GM12878 (cell line): ENCODE measurements around the gene BTBD7. TPM values are rescaled to one million over a fixed set of nuclear protein-coding genes. Genes with fewer than 3 reads are reported as not detected.

Experiments used
- ATAC-seq: fragments of 200-7000 bp; cut with Tn5 transposase; 3 replicates; pipeline ENCODE4 v1.9.1; 2020; ENCODE audit warnings: mild to moderate bottlenecking, moderate library complexity
- BruUV-seq: library from RNA; stranded (reverse); fragments of 400-500 nt; replicated peaks from 2 replicates; lab custom pipeline; 2021; lab: Mats Ljungman, UMichigan
- CTCF ChIA-PET: fragments of 300-600 bp; sonication (Branson Sonifier 250); formaldehyde crosslinking; extraction: SDS; loops from one replicate; lab custom pipeline; 2021; ENCODE audit warnings: inconsistent platforms; lab: Yijun Ruan, JAX
- POLR2A ChIA-PET: fragments of 350-600 bp; formaldehyde crosslinking; extraction: SDS; loops from one replicate; lab custom pipeline; 2021; ENCODE audit warnings: inconsistent platforms; lab: Charles Lee
- RAD21 ChIA-PET: fragments of 300-600 bp; sonication (Branson Sonifier 250); formaldehyde crosslinking; loops from one replicate; lab custom pipeline; 2023; ENCODE audit warnings: antibody characterized with exemption; ENCODE audit not compliant: unreplicated experiment; lab: Charles Lee
- SMC1A ChIA-PET: fragments of 300-600 bp; sonication (Branson Sonifier 250); formaldehyde crosslinking; loops from one replicate; lab custom pipeline; 2023; ENCODE audit not compliant: unreplicated experiment, uncharacterized antibody; lab: Charles Lee
- DNase-seq: peaks from one replicate; pipeline ENCODE4 v3.0.0-alpha.2; 2011; ENCODE audit warnings: low read depth, low spot score
- FAIRE-seq: peaks from 3 replicates; lab custom pipeline; 2011; peaks lifted over from hg19 to GRCh38; lab: Jason Lieb, UNC
- H2AFZ ChIP-seq: 2 replicates; pipeline ENCODE4 v1.6.0; 2011; ENCODE audit warnings: low read depth, low read length, control low read depth; ENCODE audit not compliant: control insufficient read depth
- H3K27ac ChIP-seq: 2 replicates; pipeline ENCODE4 v1.5.1; 2011; ENCODE audit warnings: control low read depth; ENCODE audit not compliant: control insufficient read depth, insufficient read depth
- H3K27me3 ChIP-seq, 2 experiments: replicated peaks in 1 of 2; 2 replicates each; pipeline versions ENCODE4 v1.6.0 to v1.6.1; 2011; ENCODE audit warnings: low read length in 1 of 2; ENCODE audit not compliant: control insufficient read depth in 2 of 2, insufficient read depth in 2 of 2
- H3K36me3 ChIP-seq, 2 experiments: 2 replicates each; pipeline ENCODE4 v1.5.1; 2011; ENCODE audit warnings: low read length in 1 of 2; ENCODE audit not compliant: control insufficient read depth in 2 of 2, insufficient read depth in 2 of 2
- H3K4me1 ChIP-seq: 2 replicates; pipeline ENCODE4 v1.6.1; 2011; ENCODE audit warnings: mild to moderate bottlenecking, low read length, moderate library complexity, mixed read lengths; ENCODE audit not compliant: control insufficient read depth, insufficient read depth
- H3K4me2 ChIP-seq: 2 replicates; pipeline ENCODE4 v1.6.0; 2011; ENCODE audit warnings: control low read depth; ENCODE audit not compliant: control insufficient read depth, insufficient read depth
- H3K4me3 ChIP-seq: fragments of 200-600 bp; sonication (generic); 2 replicates; pipeline ENCODE4 v1.5.1; 2016
- H3K79me2 ChIP-seq: 2 replicates; pipeline ENCODE4 v1.6.0; 2011; ENCODE audit warnings: low read length; ENCODE audit not compliant: control insufficient read depth, insufficient read depth
- H3K9ac ChIP-seq: 2 replicates; pipeline ENCODE4 v1.8.0; 2011; ENCODE audit warnings: low read length, control low read depth, mixed read lengths; ENCODE audit not compliant: control insufficient read depth, insufficient read depth
- H3K9me3 ChIP-seq: replicated peaks from 3 replicates; pipeline ENCODE4 v1.5.1; 2011; ENCODE audit warnings: mild to moderate bottlenecking, low read length; ENCODE audit not compliant: control insufficient read depth, insufficient read depth
- H4K20me1 ChIP-seq: 2 replicates; pipeline ENCODE4 v1.6.0; 2011; ENCODE audit not compliant: control insufficient read depth, insufficient read depth
- ATF7 ChIP-seq: fragments of 450-650 bp; IDR thresholded peaks from 2 replicates; pipeline ENCODE4 v1.6.1; 2016; ENCODE audit warnings: low read depth, mild to moderate bottlenecking
- CBX3 ChIP-seq: fragments of 200-600 bp; sonication (generic); IDR thresholded peaks from 2 replicates; pipeline ENCODE4 v1.6.1; 2016; ENCODE audit warnings: low read depth, borderline replicate concordance
- CEBPZ ChIP-seq: fragments of 150-350 bp; IDR thresholded peaks from 2 replicates; pipeline ENCODE4 v1.6.1; 2016; ENCODE audit warnings: low read depth, low read length
- ETV6 ChIP-seq, 2 experiments: fragments of 450-650 bp in 1 of 2; IDR thresholded peaks in 1 of 2; conservative IDR thresholded peaks in 1 of 2; 2 replicates each; pipeline ENCODE4 v1.6.1; 2014; ENCODE audit warnings: antibody characterized with exemption in 1 of 2, borderline replicate concordance in 1 of 2, low read depth in 1 of 2, mild to moderate bottlenecking in 1 of 2, moderate library complexity in 1 of 2
- MTA3 ChIP-seq: IDR thresholded peaks from 2 replicates; pipeline ENCODE4 v1.6.1; 2012; ENCODE audit warnings: low read length, inconsistent platforms, borderline replicate concordance
- PBX3 ChIP-seq: IDR thresholded peaks from 2 replicates; pipeline ENCODE4 v1.6.1; 2011; ENCODE audit warnings: mild to moderate bottlenecking, low read depth, low read length, moderate library complexity; ENCODE audit not compliant: insufficient replicate concordance
- POU2F2 ChIP-seq: IDR thresholded peaks from 3 replicates; pipeline ENCODE4 v1.6.1; 2011; ENCODE audit warnings: low read depth, mild to moderate bottlenecking, low read length, borderline replicate concordance
- RCOR1 ChIP-seq: conservative IDR thresholded peaks from 2 replicates; pipeline ENCODE4 v1.6.1; 2012; ENCODE audit warnings: low read depth, low read length, improper control_type of control experiment
- REST ChIP-seq: IDR thresholded peaks from 2 replicates; pipeline ENCODE4 v1.6.1; 2012; ENCODE audit warnings: mild to moderate bottlenecking, low read depth, low read length
- YY1 ChIP-seq: IDR thresholded peaks from 2 replicates; pipeline ENCODE4 v1.6.1; 2011; ENCODE audit warnings: low read depth, mild to moderate bottlenecking, low read length
- WGBS: methylation state at CpG from one replicate; pipeline ENCODE4 v1.1.6; 2016; ENCODE audit warnings: low lambda C conversion rate; ENCODE audit not compliant: insufficient replicate concordance, insufficient coverage; ENCODE audit errors: missing lambda C conversion rate; 5-methylcytosine and 5-hydroxymethylcytosine counted together
- in situ Hi-C: fragments of 300-500 bp; cut with MboI; formaldehyde crosslinking; loops from 9 replicates; pipeline ENCODE4 v1.14.3; 2018; ENCODE audit warnings: mixed read lengths
- intact Hi-C: fragments of 100-400 bp; cut with micrococcal nuclease; formaldehyde crosslinking; loops from one replicate; pipeline ENCODE4 v1.14.2; 2022; ENCODE audit not compliant: unreplicated experiment
- polyA plus RNA-seq, 11 experiments: library from polyadenylated mRNA; depleted of rRNA in 4 of 11; unstranded in 6 of 11; stranded (reverse) in 5 of 11; fragments of >200 nt; fragmentation: Nextera tagmentation in 4 of 11; fragmentation: Illumina TruSeq in 1 of 11; extraction: Ambion mirVana in 4 of 11; extraction: Trizol in 1 of 11; gene quantifications; 1 replicate in 1 of 11; 2 replicates in 10 of 11; pipeline versions ENCODE4 v1.2.1 to v1.2.3, GENCODE V29; 2011 to 2016; ENCODE audit warnings: inconsistent platforms in 2 of 11, missing spikeins in 2 of 11, low read depth in 1 of 11
- total RNA-seq, 4 experiments: library from RNA; depleted of rRNA in 3 of 4; stranded (reverse); fragments of >200 nt in 3 of 4; fragmentation: Illumina TruSeq in 1 of 4; extraction: Trizol in 1 of 4; gene quantifications; 2 replicates each; pipeline versions ENCODE4 v1.2.1 to v1.2.3, GENCODE V29; 2013 to 2021

BTBD7 gene
- total and polyA plus RNA-seq, 10 of the 15 experiments (the other 5 are each of a cell fraction or from before 2014, with no cell fraction given) = 3.6 to 17.0 (median 9.6) TPM

DNA sequence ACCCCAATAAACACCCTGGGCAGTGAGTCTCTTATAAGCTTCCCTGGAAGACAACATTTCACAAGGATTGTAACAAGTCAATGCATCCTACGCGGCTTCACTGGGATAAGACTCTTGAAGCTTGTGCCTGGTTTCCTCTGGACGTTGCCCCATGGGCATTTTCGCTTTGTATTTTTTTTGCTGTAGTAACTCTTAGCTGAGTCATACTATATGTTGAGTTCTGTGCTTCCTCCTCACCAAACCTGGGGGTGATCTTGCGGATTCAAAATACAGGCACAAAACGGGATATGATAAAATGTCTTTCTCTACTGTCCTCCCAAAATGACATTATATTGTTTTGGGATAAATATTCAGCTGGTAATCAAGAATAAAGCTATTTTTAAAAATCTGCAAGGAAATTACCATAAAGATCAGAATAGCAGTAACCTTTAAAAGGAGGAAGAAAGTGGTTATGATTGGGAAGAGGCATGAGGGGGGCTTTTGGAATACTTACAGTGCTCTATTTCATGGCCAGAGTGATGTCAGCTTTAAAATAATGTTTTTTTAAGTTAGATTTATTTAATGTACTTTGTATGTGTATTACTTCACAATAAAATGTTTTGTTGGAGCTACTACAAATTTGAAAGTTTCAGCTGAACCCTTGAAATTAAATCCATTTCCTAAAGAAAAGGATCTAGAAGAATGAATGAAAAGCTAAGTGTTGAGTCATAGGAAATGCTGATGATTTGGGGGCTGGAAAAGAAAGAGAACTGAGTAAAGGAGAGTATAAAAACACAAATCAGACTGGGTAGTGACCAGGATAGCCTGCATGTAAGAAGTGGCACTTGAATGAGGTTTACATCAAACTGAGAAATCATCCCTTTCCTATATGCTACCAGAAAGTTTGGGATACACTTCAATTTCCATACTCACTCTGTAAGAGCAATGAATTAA is 14.7 kb downstream of the BTBD7 start (continued):
- no peak for TF ChIP-seq CEBPZ
- no peak for TF ChIP-seq YY1
- no peak for TF ChIP-seq PBX3

DNA sequence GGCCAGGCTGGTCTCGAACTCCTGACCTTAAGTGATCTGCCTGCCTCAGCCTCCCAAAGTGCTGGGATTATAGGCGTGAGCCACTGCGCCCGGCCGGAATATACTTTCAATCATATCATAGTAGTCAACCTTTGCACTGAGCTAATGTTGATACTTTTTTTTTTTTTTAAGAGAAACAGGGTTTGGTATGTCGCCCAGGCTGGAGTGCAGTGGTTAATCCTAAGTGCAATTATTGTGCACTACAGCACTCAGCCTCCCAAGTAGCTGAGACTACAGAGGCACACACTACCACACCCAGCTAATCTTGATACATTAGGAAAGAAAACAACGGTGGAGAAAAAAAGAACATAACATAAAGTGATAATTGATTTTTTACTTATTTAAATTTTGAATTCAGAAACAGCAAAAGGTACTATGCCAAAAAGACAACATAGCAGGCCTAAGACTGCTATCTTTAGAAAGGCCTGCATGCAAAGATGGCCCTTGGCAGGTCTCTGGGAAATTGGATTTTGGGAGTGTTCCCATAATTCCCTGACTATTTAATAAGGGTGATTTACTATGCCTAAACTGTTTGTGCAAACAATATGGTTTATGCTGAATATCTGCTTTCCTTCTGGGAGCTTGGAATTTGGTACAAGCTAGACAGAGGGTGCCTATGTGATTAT is 15.5 kb downstream of the BTBD7 start:
- in situ Hi-C loops = no loop called here
- BruUV-seq = no TSS peak
- Histone ChIP-seq H3K4me1 (peaks cover 21% of the 10 kb centered on the region), H4K20me1 (no peaks in the 10 kb centered on the region), H2AFZ (no peak overlapping the region), H3K27ac (no peak overlapping the region), H3K9ac (no peak overlapping the region), H3K4me2 (no peak overlapping the region), H3K79me2 (peaks cover 77% of the 10 kb centered on the region), H3K4me3 (no peak overlapping the region), H3K9me3 (no peaks in the 10 kb centered on the region), H3K27me3 (no peaks in the 10 kb centered on the region), H3K36me3 (peaks cover 0 to 1% of the 10 kb centered on the region in 2 experiments; a peak in 2 of 4 replicates)
- ChIA-PET CTCF (interaction anchor here (0.5 to 4.6 kb wide), 8 partner anchors 9 to 686 kb away, joined by 3 to 26 read pairs (median 3); no protein-coding TSS in a partner anchor), POLR2A (interaction anchor here (0.6 to 1.3 kb wide), 4 partner anchors 14 to 153 kb away, joined by 3 to 11 read pairs (median 3); no protein-coding TSS in a partner anchor), RAD21 (interaction anchor here (0.6 to 2.1 kb wide), 3 partner anchors 13 to 55 kb away, joined by 3 to 11 read pairs (median 3); no protein-coding TSS in a partner anchor), SMC1A (interaction anchor here (1.0 to 7.4 kb wide), 11 partner anchors 8 to 110 kb away, joined by 3 to 41 read pairs (median 5); partner anchors contain the start of gene UBR7)
- DNase-seq (no peak), ATAC-seq (no peak), FAIRE-seq (no peak)
- WGBS = 100% methylated on average over 7 of the region's 7 CpGs
- intact Hi-C loops = no loop called here
- TF ChIP-seq RCOR1 (no peak), ETV6 (conservative IDR thresholded peaks at IDR 0.05 in 1 of 2, IDR thresholded peaks at IDR 0.05 in 1 of 2; ENCODE audit: borderline replicate concordance in 1 of 2, low read depth in 1 of 2) (no peak), YY1 (no peak), REST (no peak), POU2F2 (no peak), CBX3 (no peak), MTA3 (no peak), ATF7 (no peak)
